ENCODE data around the gene EXOC2.

- TF ChIP-seq CTCF (IDR thresholded peaks at IDR 0.05; ENCODE audit: borderline replicate concordance, extremely low read depth, low read length, poor library complexity, severe bottlenecking) (no peak), EZH2 (IDR thresholded peaks at IDR 0.05; ENCODE audit: borderline replicate concordance, low read depth, low read length, severe bottlenecking) (no peak)
Measured at GRCh38 chr6:493840-494239, 199.1 kb downstream of the EXOC2 start.
